B cell (primary cell): ENCODE data around the gene TECTB. TPM values are rescaled to one million over a fixed set of nuclear protein-coding genes. Genes with fewer than 3 reads are reported as not detected.

Experiments
- ATAC-seq: fragments of 200-7000 bp; cut with Tn5 transposase; one replicate; pipeline ENCODE4 v1.10.0; 2021; ENCODE audit warnings: low read depth, mild to moderate bottlenecking, moderate number of reproducible peaks, moderate library complexity
- CTCF ChIA-PET: fragments of 350-600 bp; sonication (Branson Sonifier 250); formaldehyde crosslinking; loops from one replicate; lab custom pipeline; 2021; ENCODE audit warnings: antibody characterized with exemption, inconsistent platforms; lab: Charles Lee
- POLR2A ChIA-PET: fragments of 350-600 bp; sonication (Branson Sonifier 250); formaldehyde crosslinking; loops from one replicate; lab custom pipeline; 2021; ENCODE audit warnings: antibody characterized with exemption; lab: Charles Lee
- DNase-seq: peaks from one replicate; pipeline ENCODE4 v3.0.0; 2013
- H2AFZ ChIP-seq: 2 replicates; pipeline ENCODE4 v1.6.1; 2012; ENCODE audit warnings: mild to moderate bottlenecking, low read depth, low read length; ENCODE audit not compliant: insufficient read depth, poor library complexity, severe bottlenecking
- H3K27ac ChIP-seq, 2 donors: 1 replicate in 1 of 2; 2 replicates in 1 of 2; pipeline ENCODE4 v1.5.1; 2012 to 2013; ENCODE audit warnings: low read length in 2 of 2, mild to moderate bottlenecking in 2 of 2, moderate library complexity in 1 of 2
- H3K27me3 ChIP-seq, 4 experiments: fragments of 200-600 bp in 1 of 4; sonication (generic) in 1 of 4; replicated peaks in 1 of 4; 1 replicate in 2 of 4; 2 replicates in 2 of 4; pipeline versions ENCODE4 v1.6.1 to v1.7.0; 2013 to 2016; ENCODE audit warnings: low read length in 3 of 4, mild to moderate bottlenecking in 2 of 4, mixed read lengths in 1 of 4, moderate library complexity in 1 of 4; ENCODE audit not compliant: insufficient read depth in 4 of 4, control insufficient read depth in 3 of 4; ENCODE audit errors: control extremely low read depth in 1 of 4
- H3K36me3 ChIP-seq, 2 experiments: replicated peaks in 1 of 2; 1 replicate in 1 of 2; 2 replicates in 1 of 2; pipeline versions ENCODE4 v1.6.1 to v1.7.1; 2013; ENCODE audit warnings: low read length in 1 of 2; ENCODE audit not compliant: insufficient read depth in 2 of 2, control insufficient read depth in 1 of 2; ENCODE audit errors: control extremely low read depth in 1 of 2, extremely low read depth in 1 of 2
- H3K4me1 ChIP-seq, 2 donors: fragments of 200-600 bp in 1 of 2; sonication (generic) in 1 of 2; 1 replicate in 1 of 2; 2 replicates in 1 of 2; pipeline versions ENCODE4 v1.5.1 to v1.6.1; 2013 to 2017; ENCODE audit warnings: low read length in 2 of 2; ENCODE audit not compliant: control insufficient read depth in 2 of 2, insufficient read depth in 2 of 2
- H3K4me2 ChIP-seq: replicated peaks from 2 replicates; pipeline ENCODE3; 2012; ENCODE audit warnings: mild to moderate bottlenecking, low read depth, low read length; ENCODE audit not compliant: poor library complexity, severe bottlenecking
- H3K4me3 ChIP-seq, 5 experiments: fragments of 200-600 bp in 1 of 5; sonication (generic) in 1 of 5; 1 replicate in 3 of 5; 2 replicates in 2 of 5; pipeline versions ENCODE4 v1.5.1 to v1.7.0; 2011 to 2016; ENCODE audit warnings: low read length in 4 of 5, mild to moderate bottlenecking in 4 of 5, low read depth in 2 of 5, control low read depth in 1 of 5, moderate library complexity in 1 of 5; ENCODE audit not compliant: insufficient read depth in 1 of 5; ENCODE audit errors: control extremely low read depth in 1 of 5, extremely low read depth in 1 of 5
- H3K79me2 ChIP-seq: fragments of 200-600 bp; sonication (generic); one replicate; pipeline ENCODE4 v1.6.0; 2016; ENCODE audit warnings: low read length; ENCODE audit not compliant: control insufficient read depth, insufficient read depth
- H3K9ac ChIP-seq: fragments of 200-600 bp; sonication (generic); 2 replicates; pipeline ENCODE4 v1.6.1; 2017; ENCODE audit warnings: mild to moderate bottlenecking, low read length, moderate library complexity
- H3K9me3 ChIP-seq, 3 donors: one replicate each; pipeline versions ENCODE4 v1.6.1 to v1.7.1; 2013; ENCODE audit warnings: low read length in 2 of 3; ENCODE audit not compliant: control insufficient read depth in 2 of 3, insufficient read depth in 1 of 3; ENCODE audit errors: control extremely low read depth in 1 of 3
- H4K20me1 ChIP-seq: 2 replicates; pipeline ENCODE4 v1.6.0; 2012; ENCODE audit warnings: mild to moderate bottlenecking, low read length; ENCODE audit not compliant: insufficient read depth, control insufficient read depth, poor library complexity, severe bottlenecking
- H3K27ac Mint-ChIP-seq: one replicate; pipeline ENCODE4 v1.8.0; 2021; ENCODE audit warnings: mixed read lengths
- H3K27me3 Mint-ChIP-seq: one replicate; pipeline ENCODE4 v1.8.0; 2021; ENCODE audit warnings: mixed read lengths
- H3K4me1 Mint-ChIP-seq: one replicate; pipeline ENCODE4 v1.8.0; 2021; ENCODE audit warnings: mixed read lengths
- H3K4me3 Mint-ChIP-seq: one replicate; pipeline ENCODE4 v1.8.0; 2021; ENCODE audit warnings: mixed read lengths
- H3K9me3 Mint-ChIP-seq: one replicate; pipeline ENCODE4 v1.8.0; 2022; ENCODE audit warnings: mixed read lengths; ENCODE audit not compliant: insufficient read depth
- EZH2 ChIP-seq: IDR thresholded peaks from 2 replicates; pipeline ENCODE4 v1.6.1; 2012; ENCODE audit warnings: borderline replicate concordance, low read depth, mild to moderate bottlenecking, moderate library complexity, low read length; ENCODE audit not compliant: insufficient read depth, poor library complexity, severe bottlenecking
- WGBS: methylation state at CpG from one replicate; pipeline ENCODE4 v1.1.5; 2013; ENCODE audit warnings: missing lambda C conversion rate; ENCODE audit not compliant: insufficient coverage; 5-methylcytosine and 5-hydroxymethylcytosine counted together
- intact Hi-C: fragments of 100-400 bp; cut with micrococcal nuclease; formaldehyde crosslinking; loops from one replicate; pipeline ENCODE4 v1.10.0; 2022
- polyA plus RNA-seq: library from polyadenylated mRNA; depleted of rRNA; stranded (reverse); fragments of >200 nt; gene quantifications from 2 replicates; pipeline ENCODE4 v1.2.3, GENCODE V29; 2012
- total RNA-seq, 2 donors: library from RNA; stranded (reverse); fragments of 120-200 nt in 1 of 2; gene quantifications; 1 replicate in 1 of 2; 2 replicates in 1 of 2; pipeline versions ENCODE4 v1.2.3 to v1.2.4, GENCODE V29; 2013 to 2022
- TF ChIP-seq, protein P1 (sequence below): fragments of 200-600 bp; IDR thresholded peaks from one replicate; pipeline ENCODE4 v1.8.0; 2022; ENCODE audit warnings: antibody characterized with exemption, mild to moderate bottlenecking

TECTB gene
- total and polyA plus RNA-seq, 2 donors (not counting 1 experiment from before 2014, with no cell fraction given) = not detected

DNA sequence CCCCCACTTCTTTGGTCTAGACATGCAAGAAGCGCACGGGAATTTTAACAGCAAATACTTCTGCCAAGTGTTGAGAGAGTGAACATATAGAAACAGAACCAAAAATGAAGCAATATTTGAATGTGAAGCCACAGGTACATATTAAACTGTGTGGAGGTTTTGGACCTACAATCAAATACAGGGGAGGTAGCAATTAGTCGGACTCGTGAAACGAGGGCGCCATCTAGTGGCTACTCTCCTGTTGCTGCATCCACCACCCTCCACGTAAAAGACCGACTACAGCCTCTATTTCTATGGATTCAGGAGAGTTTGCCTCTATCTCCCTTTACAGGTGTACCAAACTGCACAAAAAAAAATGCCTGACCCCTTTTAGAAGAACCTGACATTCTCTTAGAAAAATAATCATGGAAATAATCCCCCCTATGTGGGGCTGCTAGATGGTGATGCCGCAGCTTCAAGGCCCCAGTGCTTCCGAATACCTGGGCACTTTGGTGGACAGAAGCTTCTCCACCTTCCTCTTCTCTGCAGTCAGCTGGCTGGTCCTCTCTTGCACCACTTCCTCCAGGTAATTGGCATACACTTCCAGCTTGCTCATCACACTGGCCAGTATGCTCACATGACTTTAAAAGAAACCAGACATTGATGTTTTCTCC, 31.7 kb downstream of the TECTB start:
- H3K27ac ChIP-seq = no peak overlapping the region
- Mint-ChIP-seq H3K27ac (no peak overlapping the region), H3K4me1 (no peaks in the 10 kb centered on the region), H3K9me3 (no peaks in the 10 kb centered on the region), H3K27me3 (peaks cover 31% of the 10 kb centered on the region), H3K4me3 (no peak overlapping the region)
- no peak overlapping the region for H3K4me2 ChIP-seq
- intact Hi-C loops = loop anchor here (1.0 to 10.0 kb wide), 3 partner anchors 120 to 200 kb away; no protein-coding TSS in a partner anchor
- ChIA-PET CTCF (interaction anchor here (0.9 to 3.5 kb wide), 11 partner anchors 9 to 202 kb away, joined by 3 to 10 read pairs (median 4); no protein-coding TSS in a partner anchor), POLR2A (no interaction called here)
- WGBS = 94% methylated on average over 2 of the region's 10 CpGs
- peaks cover 0 to 5% (median 0%) of the 10 kb centered on the region in 4 experiments for H3K27me3 ChIP-seq
- no peaks in the 10 kb centered on the region for H3K36me3 ChIP-seq
- H3K4me1 ChIP-seq = no peaks in the 10 kb centered on the region
- ATAC-seq (peak; percentile 58), DNase-seq (peak; percentile 75)
- no peak overlapping the region for H2AFZ ChIP-seq
- no peaks in the 10 kb centered on the region for H3K9me3 ChIP-seq
- H3K79me2 ChIP-seq = no peaks in the 10 kb centered on the region
- no peak overlapping the region for H3K4me3 ChIP-seq
- H3K9ac ChIP-seq = no peak overlapping the region
- H4K20me1 ChIP-seq = no peaks in the 10 kb centered on the region
- TF ChIP-seq, protein P1, sequence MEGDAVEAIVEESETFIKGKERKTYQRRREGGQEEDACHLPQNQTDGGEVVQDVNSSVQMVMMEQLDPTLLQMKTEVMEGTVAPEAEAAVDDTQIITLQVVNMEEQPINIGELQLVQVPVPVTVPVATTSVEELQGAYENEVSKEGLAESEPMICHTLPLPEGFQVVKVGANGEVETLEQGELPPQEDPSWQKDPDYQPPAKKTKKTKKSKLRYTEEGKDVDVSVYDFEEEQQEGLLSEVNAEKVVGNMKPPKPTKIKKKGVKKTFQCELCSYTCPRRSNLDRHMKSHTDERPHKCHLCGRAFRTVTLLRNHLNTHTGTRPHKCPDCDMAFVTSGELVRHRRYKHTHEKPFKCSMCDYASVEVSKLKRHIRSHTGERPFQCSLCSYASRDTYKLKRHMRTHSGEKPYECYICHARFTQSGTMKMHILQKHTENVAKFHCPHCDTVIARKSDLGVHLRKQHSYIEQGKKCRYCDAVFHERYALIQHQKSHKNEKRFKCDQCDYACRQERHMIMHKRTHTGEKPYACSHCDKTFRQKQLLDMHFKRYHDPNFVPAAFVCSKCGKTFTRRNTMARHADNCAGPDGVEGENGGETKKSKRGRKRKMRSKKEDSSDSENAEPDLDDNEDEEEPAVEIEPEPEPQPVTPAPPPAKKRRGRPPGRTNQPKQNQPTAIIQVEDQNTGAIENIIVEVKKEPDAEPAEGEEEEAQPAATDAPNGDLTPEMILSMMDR = peak; percentile 94
- no peak for TF ChIP-seq EZH2

DNA sequence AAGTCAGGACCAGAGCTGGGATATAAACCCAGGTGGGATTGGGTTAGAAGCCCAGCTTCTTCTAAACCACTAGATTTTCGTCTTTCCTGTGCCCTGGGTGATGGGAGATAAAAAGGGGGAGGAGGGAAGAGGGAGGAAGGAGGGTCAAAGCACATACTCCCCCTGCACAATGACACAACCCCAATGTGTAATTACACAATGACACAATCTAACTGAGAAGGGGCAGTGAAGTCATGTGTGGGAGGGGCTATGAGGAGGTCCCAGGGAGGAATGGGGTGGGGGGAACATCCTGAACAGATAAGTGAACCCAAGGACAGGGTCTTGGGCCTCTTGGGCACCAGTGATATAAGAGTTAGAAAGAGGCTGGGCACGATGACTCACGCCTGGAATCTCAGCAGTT, 44.5 kb downstream of the TECTB start:
- no peaks in the 10 kb centered on the region for H3K9me3 Mint-ChIP-seq
- H3K27me3 Mint-ChIP-seq = peaks cover 29% of the 10 kb centered on the region
- intact Hi-C loops = no loop called here
- no peaks in the 10 kb centered on the region for H3K4me1 ChIP-seq
- peaks cover 0 to 3% (median 0%) of the 10 kb centered on the region in 3 donors for H3K9me3 ChIP-seq
- H3K27ac Mint-ChIP-seq = no peak overlapping the region
- no peak overlapping the region for H3K4me2 ChIP-seq
- CTCF ChIA-PET = interaction anchor here (1.1 kb wide), 1 partner anchor 14 kb away, joined by 3 read pairs; no protein-coding TSS in a partner anchor
- H3K4me3 Mint-ChIP-seq = no peak overlapping the region
- no peaks in the 10 kb centered on the region for H4K20me1 ChIP-seq
- no peaks in the 10 kb centered on the region for H3K36me3 ChIP-seq
- POLR2A ChIA-PET = no interaction called here
- H3K9ac ChIP-seq = no peak overlapping the region
- no peak for DNase-seq
- no peaks in the 10 kb centered on the region for H3K79me2 ChIP-seq
- H2AFZ ChIP-seq = no peak overlapping the region
- WGBS = 100% methylated on average over 2 of the region's 3 CpGs
- TF ChIP-seq EZH2 = no peak
- TF ChIP-seq, protein P1 = no peak
- ATAC-seq = no peak
- no peak overlapping the region for H3K4me3 ChIP-seq
- no peak overlapping the region for H3K27ac ChIP-seq
- no peaks in the 10 kb centered on the region for H3K4me1 Mint-ChIP-seq
- peaks cover 0 to 4% (median 0%) of the 10 kb centered on the region in 4 experiments for H3K27me3 ChIP-seq
